HepG2 (cell line): Measurements from ENCODE around the gene NOM1. TPM values are rescaled to one million over a fixed set of nuclear protein-coding genes. Genes with fewer than 3 reads are reported as not detected.

ENCODE experiments used
- ATAC-seq: fragments of 200-7000 bp; cut with Tn5 transposase; 3 replicates; pipeline ENCODE4 v1.9.1; 2020; ENCODE audit warnings: mild to moderate bottlenecking, moderate library complexity
- BruUV-seq: library from RNA; stranded (reverse); fragments of 400-500 nt; replicated peaks from 2 replicates; lab custom pipeline; 2021; lab: Mats Ljungman, UMichigan
- CTCF ChIA-PET: fragments of 300-600 bp; formaldehyde crosslinking; extraction: SDS; loops from one replicate; lab custom pipeline; 2021; ENCODE audit warnings: low total read pairs, inconsistent platforms, low intra/inter-chr PET ratio; lab: Yijun Ruan, JAX
- POLR2A ChIA-PET: fragments of 350-600 bp; sonication (Branson Sonifier 250); formaldehyde crosslinking; loops from one replicate; lab custom pipeline; 2020; ENCODE audit warnings: antibody characterized with exemption, inconsistent platforms; lab: Yijun Ruan, JAX
- DNase-seq: peaks from one replicate; pipeline ENCODE4 v3.0.0-alpha.2; 2015; ENCODE audit warnings: low spot score
- FAIRE-seq: peaks from 3 replicates; lab custom pipeline; 2011; peaks lifted over from hg19 to GRCh38; lab: Jason Lieb, UNC
- H2AFZ ChIP-seq: one replicate; pipeline ENCODE4 v1.6.1; 2011; ENCODE audit warnings: low read length, inconsistent platforms
- H3K27ac ChIP-seq: fragments of 300-600 bp; 3 replicates; pipeline ENCODE4 v1.8.0; 2011; ENCODE audit warnings: mixed run types, mild to moderate bottlenecking, mixed read lengths, low read length, inconsistent platforms; ENCODE audit not compliant: insufficient read depth; ENCODE audit errors: extremely low read length
- H3K27me3 ChIP-seq, 2 experiments: fragments of 200-600 bp in 1 of 2; 2 replicates in 1 of 2; 3 replicates in 1 of 2; pipeline versions ENCODE4 v1.6.0 to v1.8.0; 2011; ENCODE audit warnings: low read length in 2 of 2, mild to moderate bottlenecking in 2 of 2, moderate library complexity in 2 of 2, inconsistent platforms in 1 of 2; ENCODE audit not compliant: insufficient read depth in 2 of 2, control insufficient read depth in 1 of 2
- H3K36me3 ChIP-seq, 2 experiments: fragments of 200-600 bp in 1 of 2; replicated peaks in 1 of 2; 2 replicates in 1 of 2; 3 replicates in 1 of 2; pipeline versions ENCODE4 v1.5.1 to v1.8.0; 2011; ENCODE audit warnings: low read length in 2 of 2, inconsistent platforms in 1 of 2; ENCODE audit not compliant: insufficient read depth in 2 of 2, control insufficient read depth in 1 of 2
- H3K4me1 ChIP-seq: 2 replicates; pipeline ENCODE4 v1.5.1; 2012; ENCODE audit warnings: low read length, inconsistent platforms; ENCODE audit not compliant: insufficient read depth
- H3K4me2 ChIP-seq: 2 replicates; pipeline ENCODE4 v1.6.0; 2011; ENCODE audit warnings: low read depth, low read length, inconsistent platforms
- H3K4me3 ChIP-seq, 3 experiments: fragments of 200-600 bp in 1 of 3; sonication (generic), shearing (Covaris generic) in 1 of 3; replicated peaks in 1 of 3; 2 replicates each; pipeline ENCODE4 v1.5.1; 2011 to 2016; ENCODE audit warnings: low read length in 3 of 3, inconsistent platforms in 2 of 3, low read depth in 2 of 3, mild to moderate bottlenecking in 2 of 3, control low read depth in 1 of 3, mixed read lengths in 1 of 3; ENCODE audit not compliant: insufficient read depth in 1 of 3
- H3K79me2 ChIP-seq: one replicate; pipeline ENCODE4 v1.6.1; 2011; ENCODE audit warnings: low read length, inconsistent platforms; ENCODE audit not compliant: insufficient read depth
- H3K9ac ChIP-seq: 2 replicates; pipeline ENCODE4 v1.6.0; 2011; ENCODE audit warnings: mild to moderate bottlenecking, low read depth, low read length, inconsistent platforms; ENCODE audit not compliant: insufficient read depth
- H3K9me3 ChIP-seq: 2 replicates; pipeline ENCODE4 v1.5.1; 2012; ENCODE audit warnings: mild to moderate bottlenecking, low read length
- H4K20me1 ChIP-seq: 2 replicates; pipeline ENCODE4 v1.6.0; 2011; ENCODE audit warnings: inconsistent platforms, mild to moderate bottlenecking, low read length, moderate library complexity; ENCODE audit not compliant: insufficient read depth
- BRF2 ChIP-seq: sonication (generic); formaldehyde crosslinking; IDR thresholded peaks from 2 replicates; pipeline ENCODE4 v1.8.1; 2022; ENCODE audit warnings: mild to moderate bottlenecking, missing genetic modification reagents
- HMGXB3 ChIP-seq: sonication (generic); formaldehyde crosslinking; IDR thresholded peaks from 2 replicates; pipeline ENCODE4 v1.4.0; 2020; ENCODE audit warnings: missing genetic modification reagents, borderline replicate concordance
- MTF1 ChIP-seq: sonication (generic); formaldehyde crosslinking; IDR thresholded peaks from 2 replicates; pipeline ENCODE4 v1.5.0; 2020; ENCODE audit warnings: missing genetic modification reagents
- NFE2 ChIP-seq: sonication (generic); formaldehyde crosslinking; IDR thresholded peaks from 2 replicates; pipeline ENCODE4 v1.4.0; 2020; ENCODE audit warnings: missing genetic modification reagents
- NFE2L1 ChIP-seq: sonication (generic); formaldehyde crosslinking; IDR thresholded peaks from 2 replicates; pipeline ENCODE4 v1.4.0; 2020; ENCODE audit warnings: missing genetic modification reagents, mild to moderate bottlenecking, borderline replicate concordance
- ZNF33A ChIP-seq: sonication (generic); formaldehyde crosslinking; IDR thresholded peaks from 2 replicates; pipeline ENCODE4 v1.5.1; 2020; ENCODE audit warnings: missing genetic modification reagents, mild to moderate bottlenecking, moderate library complexity, borderline replicate concordance
- ZSCAN30 ChIP-seq: sonication (generic); formaldehyde crosslinking; IDR thresholded peaks from 2 replicates; pipeline ENCODE4 v1.5.0; 2020; ENCODE audit warnings: mild to moderate bottlenecking, missing genetic modification reagents
- WGBS: methylation state at CpG from one replicate; pipeline ENCODE4 v1.1.6; 2017; ENCODE audit warnings: low lambda C conversion rate; 5-methylcytosine and 5-hydroxymethylcytosine counted together
- in situ Hi-C: cut with HindIII; loops from 2 replicates; pipeline ENCODE4 v1.10.0; 2017; ENCODE audit warnings: low pct_unique_long_range_greater_than_20kb; ENCODE audit not compliant: extremely low pct_ligation_motif_present
- intact Hi-C: fragments of 100-400 bp; cut with micrococcal nuclease; formaldehyde crosslinking; loops from one replicate; pipeline ENCODE4 v1.10.0; 2022; ENCODE audit not compliant: unreplicated experiment
- polyA plus RNA-seq, 8 experiments: library from polyadenylated mRNA; depleted of rRNA in 3 of 8; stranded (reverse) in 7 of 8; unstranded in 1 of 8; fragments of >200 nt; fragmentation: Illumina TruSeq in 4 of 8; extraction: Trizol in 4 of 8; gene quantifications; 2 replicates each; pipeline versions ENCODE4 v1.2.1 to v1.2.3, GENCODE V29; 2011 to 2016; ENCODE audit warnings: low read depth in 4 of 8, missing spikeins in 1 of 8, mixed read lengths in 1 of 8; ENCODE audit not compliant: insufficient read depth in 1 of 8
- total RNA-seq, 5 experiments: library from RNA; depleted of rRNA; stranded (reverse); fragments of >200 nt; fragmentation: Illumina TruSeq; extraction: Trizol; gene quantifications; 2 replicates each; pipeline ENCODE4 v1.2.3, GENCODE V29; 2016; ENCODE audit warnings: low read depth in 1 of 5

Gene NOM1
- total and polyA plus RNA-seq, 2 of the 13 experiments (the other 11 are each of a cell fraction or from before 2014, with no cell fraction given), result 14.2 to 26.2 TPM

- WGBS, result 79% methylated on average over 40 of the region's 56 CpGs
- no peak for TF ChIP-seq ZNF33A (CRISPR knock-in tag)
- no peak for TF ChIP-seq NFE2L1 (CRISPR knock-in tag)
- no peak for TF ChIP-seq NFE2 (CRISPR knock-in tag)
- no peak for TF ChIP-seq ZSCAN30 (CRISPR knock-in tag)
- TF ChIP-seq BRF2 (CRISPR knock-in tag), result no peak
- TF ChIP-seq MTF1 (CRISPR knock-in tag), result no peak
- no peak for TF ChIP-seq HMGXB3 (CRISPR knock-in tag)
- Histone ChIP-seq H3K4me2 (no peak overlapping the region), H3K27me3 (peaks cover 3 to 25% of the 10 kb centered on the region in 2 experiments; a peak in 4 of 5 replicates), H3K79me2 (peaks cover 13% of the 10 kb centered on the region), H3K9me3 (no peaks in the 10 kb centered on the region), H4K20me1 (peaks cover 6% of the 10 kb centered on the region), H3K4me1 (peaks cover 34% of the 10 kb centered on the region), H3K27ac (no peak overlapping the region), H3K36me3 (peaks cover 0 to 6% of the 10 kb centered on the region in 2 experiments; a peak in 1 of 5 replicates), H3K9ac (no peak overlapping the region), H3K4me3 (no peak overlapping the region; a peak in 1 of 6 replicates), H2AFZ (no peak overlapping the region)
- FAIRE-seq (no peak), ATAC-seq (no peak), DNase-seq (no peak)
- BruUV-seq, result no TSS peak
- ChIA-PET POLR2A (no interaction called here), CTCF (no interaction called here)
- in situ Hi-C loops, result no loop called here
- intact Hi-C loops, result loop anchor here (5.0 kb wide), 1 partner anchor 52 kb away; no protein-coding TSS in a partner anchor
These were observed 55.3 kb downstream of the NOM1 start for GRCh38 chr7:157004521-157005455.
